IMR-90 (cell line): Measurements from ENCODE around the gene TARS3. TPM values are rescaled to one million over a fixed set of nuclear protein-coding genes. Genes with fewer than 3 reads are reported as not detected.

Source experiments
- ATAC-seq: fragments of 200-7000 bp; cut with Tn5 transposase; 2 replicates; pipeline ENCODE4 v1.9.1; 2020; ENCODE audit warnings: low read depth, mild to moderate bottlenecking, moderate library complexity
- BruUV-seq: library from RNA; stranded (reverse); fragments of 400-500 nt; replicated peaks from 2 replicates; lab custom pipeline; 2021; lab: Mats Ljungman, UMichigan
- CTCF ChIA-PET: fragments of 300-600 bp; formaldehyde crosslinking; extraction: SDS; loops from one replicate; lab custom pipeline; 2021; ENCODE audit warnings: antibody characterized with exemption; lab: Yijun Ruan, JAX
- POLR2A ChIA-PET: fragments of 300-600 bp; sonication (Branson Sonifier 250); formaldehyde crosslinking; loops from one replicate; lab custom pipeline; 2022; ENCODE audit warnings: antibody characterized with exemption; ENCODE audit not compliant: unreplicated experiment; lab: Charles Lee
- DNase-seq: peaks from one replicate; pipeline ENCODE4 v3.0.0; 2013
- H2AFZ ChIP-seq: replicated peaks from 2 replicates; pipeline ENCODE3; 2013; ENCODE audit warnings: low read length, mild to moderate bottlenecking; ENCODE audit not compliant: poor library complexity
- H2AK5ac ChIP-seq: 2 replicates; pipeline ENCODE4 v1.6.1; 2013; ENCODE audit warnings: low read depth, low read length, inconsistent platforms
- H2AK9ac ChIP-seq: replicated peaks from 2 replicates; pipeline ENCODE3; 2013; ENCODE audit warnings: mild to moderate bottlenecking, low read depth, low read length, moderate library complexity; ENCODE audit not compliant: poor library complexity
- H2BK120ac ChIP-seq: 2 replicates; pipeline ENCODE4 v1.6.1; 2013; ENCODE audit warnings: low read depth, low read length, inconsistent platforms
- H2BK15ac ChIP-seq: 3 replicates; pipeline ENCODE4 v1.6.1; 2013; ENCODE audit warnings: low read depth, low read length, inconsistent platforms
- H2BK20ac ChIP-seq: 2 replicates; pipeline ENCODE4 v1.6.1; 2013; ENCODE audit warnings: low read depth, mild to moderate bottlenecking, inconsistent platforms, low read length, moderate library complexity
- H2BK5ac ChIP-seq: 2 replicates; pipeline ENCODE4 v1.6.1; 2013; ENCODE audit warnings: mild to moderate bottlenecking, low read depth, low read length, inconsistent platforms; ENCODE audit not compliant: poor library complexity, severe bottlenecking
- H3K14ac ChIP-seq: replicated peaks from 2 replicates; pipeline ENCODE4 v1.6.1; 2013; ENCODE audit warnings: low read depth, low read length, inconsistent platforms
- H3K18ac ChIP-seq: 2 replicates; pipeline ENCODE4 v1.6.1; 2013; ENCODE audit warnings: low read depth, low read length, control low read depth
- H3K23ac ChIP-seq: 2 replicates; pipeline ENCODE4 v1.6.1; 2013; ENCODE audit warnings: low read depth, low read length, inconsistent platforms
- H3K27ac ChIP-seq: 2 replicates; pipeline ENCODE4 v1.5.1; 2013; ENCODE audit warnings: mild to moderate bottlenecking, control low read depth, low read length; ENCODE audit not compliant: insufficient read depth
- H3K27me3 ChIP-seq: 2 replicates; pipeline ENCODE4 v1.6.1; 2013; ENCODE audit warnings: low read length; ENCODE audit not compliant: control insufficient read depth, insufficient read depth
- H3K36me3 ChIP-seq: 2 replicates; pipeline ENCODE4 v1.6.1; 2013; ENCODE audit warnings: low read length, mixed read lengths; ENCODE audit not compliant: control insufficient read depth, insufficient read depth
- H3K4ac ChIP-seq: 2 replicates; pipeline ENCODE4 v1.6.1; 2013; ENCODE audit warnings: low read depth, low read length, inconsistent platforms
- H3K4me1 ChIP-seq: 2 replicates; pipeline ENCODE4 v1.6.1; 2013; ENCODE audit warnings: low read length, mixed read lengths; ENCODE audit not compliant: control insufficient read depth, insufficient read depth
- H3K4me2 ChIP-seq: 2 replicates; pipeline ENCODE4 v1.6.1; 2013; ENCODE audit warnings: low read depth, mild to moderate bottlenecking, control low read depth, low read length, moderate library complexity
- H3K4me3 ChIP-seq: 2 replicates; pipeline ENCODE4 v1.5.1; 2013; ENCODE audit warnings: low read depth, mild to moderate bottlenecking, control low read depth, low read length, moderate library complexity; ENCODE audit not compliant: insufficient read depth
- H3K56ac ChIP-seq: 2 replicates; pipeline ENCODE4 v1.6.1; 2013; ENCODE audit warnings: low read length, inconsistent platforms; ENCODE audit not compliant: insufficient read depth; ENCODE audit errors: extremely low read depth
- H3K79me1 ChIP-seq, 2 experiments: 2 replicates each; pipeline ENCODE4 v1.6.1; 2013; ENCODE audit warnings: low read length in 2 of 2, inconsistent platforms in 1 of 2, low read depth in 1 of 2
- H3K9ac ChIP-seq: 2 replicates; pipeline ENCODE4 v1.6.1; 2013; ENCODE audit warnings: low read depth, low read length, control low read depth
- H3K9me1 ChIP-seq: 2 replicates; pipeline ENCODE4 v1.6.1; 2013; ENCODE audit warnings: low read length, inconsistent platforms; ENCODE audit not compliant: insufficient read depth
- H3K9me3 ChIP-seq: 2 replicates; pipeline ENCODE4 v1.6.1; 2013; ENCODE audit warnings: low read length; ENCODE audit not compliant: control insufficient read depth, insufficient read depth
- H4K20me1 ChIP-seq: 2 replicates; pipeline ENCODE4 v1.6.1; 2013; ENCODE audit warnings: low read length, inconsistent platforms; ENCODE audit not compliant: insufficient read depth
- H4K5ac ChIP-seq: 2 replicates; pipeline ENCODE4 v1.6.1; 2013; ENCODE audit warnings: mild to moderate bottlenecking, low read depth, low read length, control low read depth
- H4K8ac ChIP-seq, 2 experiments: 2 replicates each; pipeline ENCODE4 v1.6.1; 2013; ENCODE audit warnings: low read depth in 2 of 2, low read length in 2 of 2, control low read depth in 1 of 2, inconsistent platforms in 1 of 2
- H4K91ac ChIP-seq: 2 replicates; pipeline ENCODE4 v1.6.1; 2013; ENCODE audit warnings: low read depth, low read length, inconsistent platforms; ENCODE audit not compliant: insufficient read depth
- BHLHE40 ChIP-seq: fragments of 150-350 bp; IDR thresholded peaks from 2 replicates; pipeline ENCODE4 v1.6.1; 2016; ENCODE audit warnings: mild to moderate bottlenecking, low read depth, low read length
- CEBPB ChIP-seq: IDR thresholded peaks from 2 replicates; pipeline ENCODE4 v1.6.1; 2012; ENCODE audit warnings: low read depth, low read length, improper control_type of control experiment
- CHD1 ChIP-seq: IDR thresholded peaks from 2 replicates; pipeline ENCODE4 v1.6.1; 2012; ENCODE audit warnings: low read depth, low read length, improper control_type of control experiment
- FOS ChIP-seq: fragments of 150-350 bp; IDR thresholded peaks from 2 replicates; pipeline ENCODE4 v1.6.1; 2016; ENCODE audit warnings: low read depth, low read length
- MAFK ChIP-seq: IDR thresholded peaks from 2 replicates; pipeline ENCODE4 v1.6.1; 2012; ENCODE audit warnings: low read depth, low read length, improper control_type of control experiment
- MAZ ChIP-seq: IDR thresholded peaks from 2 replicates; pipeline ENCODE4 v1.6.1; 2012; ENCODE audit warnings: low read depth, mild to moderate bottlenecking, low read length, improper control_type of control experiment, moderate library complexity, borderline replicate concordance
- MXI1 ChIP-seq: IDR thresholded peaks from 2 replicates; pipeline ENCODE4 v1.6.1; 2012; ENCODE audit warnings: low read depth, mild to moderate bottlenecking, low read length, moderate library complexity, borderline replicate concordance
- NFE2L2 ChIP-seq: fragments of 150-350 bp; IDR thresholded peaks from 2 replicates; pipeline ENCODE4 v1.6.1; 2016; ENCODE audit warnings: low read depth, mild to moderate bottlenecking, low read length
- POLR2A ChIP-seq: IDR thresholded peaks from 2 replicates; pipeline ENCODE4 v1.6.1; 2012; ENCODE audit warnings: mild to moderate bottlenecking, low read depth, low read length
- RAD21 ChIP-seq: IDR thresholded peaks from 2 replicates; pipeline ENCODE4 v1.6.1; 2012; ENCODE audit warnings: low read length, improper control_type of control experiment
- RFX5 ChIP-seq: IDR thresholded peaks from 2 replicates; pipeline ENCODE4 v1.8.0; 2012; ENCODE audit warnings: low read depth, mild to moderate bottlenecking, low read length, moderate library complexity
- SMC3 ChIP-seq: fragments of 150-350 bp; IDR thresholded peaks from 2 replicates; pipeline ENCODE4 v1.6.1; 2016; ENCODE audit warnings: low read depth, mild to moderate bottlenecking, antibody characterized with exemption, low read length, moderate library complexity
- USF2 ChIP-seq: fragments of 150-350 bp; IDR thresholded peaks from 2 replicates; pipeline ENCODE4 v1.6.1; 2017; ENCODE audit warnings: mild to moderate bottlenecking, antibody characterized with exemption, low read length, low read depth
- WGBS, 2 experiments: methylation state at CpG; one replicate each; pipeline versions ENCODE4 v1.1.5 to v1.1.7; 2013; ENCODE audit warnings: missing lambda C conversion rate in 2 of 2; ENCODE audit not compliant: insufficient read length in 1 of 2; ENCODE audit errors: extremely low coverage in 2 of 2; 5-methylcytosine and 5-hydroxymethylcytosine counted together
- dilution Hi-C: fragments of 300-500 bp; cut with HindIII; formaldehyde crosslinking; loops from one replicate; pipeline ENCODE4 v1.14.3; 2018; ENCODE audit warnings: low sequenced_read_pairs; ENCODE audit not compliant: unreplicated experiment
- in situ Hi-C: fragments of 300-500 bp; cut with MboI; formaldehyde crosslinking; loops from 3 replicates; pipeline ENCODE4 v1.14.3; 2019; ENCODE audit warnings: low sequenced_read_pairs, inconsistent platforms, mixed read lengths
- intact Hi-C: fragments of 100-400 bp; cut with micrococcal nuclease; formaldehyde crosslinking; loops from 2 replicates; pipeline ENCODE4 v1.10.0; 2022
- polyA plus RNA-seq, 3 experiments: library from polyadenylated mRNA; depleted of rRNA; stranded (reverse); fragments of >200 nt; gene quantifications; 2 replicates each; pipeline ENCODE4 v1.2.3, GENCODE V29; 2012; ENCODE audit warnings: low replicate concordance in 1 of 3
- total RNA-seq: library from RNA; depleted of rRNA; stranded (reverse); fragments of >200 nt; gene quantifications from 2 replicates; pipeline ENCODE4 v1.2.3, GENCODE V29; 2012
- TF ChIP-seq, protein P1 (sequence below): conservative IDR thresholded peaks from 2 replicates; pipeline ENCODE4 v1.5.1; 2012; ENCODE audit warnings: mild to moderate bottlenecking, low read depth, low read length, improper control_type of control experiment
- TF ChIP-seq, protein P2 (sequence below): fragments of 150-350 bp; IDR thresholded peaks from 2 replicates; pipeline ENCODE4 v1.6.1; 2016; ENCODE audit warnings: low read depth, mild to moderate bottlenecking, low read length, moderate library complexity, borderline replicate concordance

Gene TARS3
- total and polyA plus RNA-seq, 2 of the 4 experiments (the other 2 are of a cell fraction): 3.4 to 9.3 TPM

GRCh38 chr15:101608201-101608600 is 116.1 kb downstream of the TARS3 start:
- no peak overlapping the region for H3K9ac ChIP-seq
- H2BK5ac ChIP-seq: no peak overlapping the region
- in situ Hi-C loops (no loop called here), dilution Hi-C loops (no loop called here), intact Hi-C loops (no loop called here)
- no peak overlapping the region for H2BK15ac ChIP-seq
- H2AFZ ChIP-seq: peak overlapping the region; percentile 19
- no peak overlapping the region for H3K27ac ChIP-seq
- BruUV-seq: no TSS peak
- POLR2A ChIA-PET: no interaction called here
- 87% methylated on average over 9 of the region's 9 CpGs; no CpG with 5 or more reads in 1 of the 2 experiments for WGBS, 2 experiments
- H4K91ac ChIP-seq: no peak overlapping the region
- no peak for TF ChIP-seq CHD1
- no peak for TF ChIP-seq FOS
- TF ChIP-seq CEBPB: no peak
- TF ChIP-seq USF2: no peak
- no peak for TF ChIP-seq RFX5
- TF ChIP-seq MAZ: no peak
- TF ChIP-seq, protein P1, sequence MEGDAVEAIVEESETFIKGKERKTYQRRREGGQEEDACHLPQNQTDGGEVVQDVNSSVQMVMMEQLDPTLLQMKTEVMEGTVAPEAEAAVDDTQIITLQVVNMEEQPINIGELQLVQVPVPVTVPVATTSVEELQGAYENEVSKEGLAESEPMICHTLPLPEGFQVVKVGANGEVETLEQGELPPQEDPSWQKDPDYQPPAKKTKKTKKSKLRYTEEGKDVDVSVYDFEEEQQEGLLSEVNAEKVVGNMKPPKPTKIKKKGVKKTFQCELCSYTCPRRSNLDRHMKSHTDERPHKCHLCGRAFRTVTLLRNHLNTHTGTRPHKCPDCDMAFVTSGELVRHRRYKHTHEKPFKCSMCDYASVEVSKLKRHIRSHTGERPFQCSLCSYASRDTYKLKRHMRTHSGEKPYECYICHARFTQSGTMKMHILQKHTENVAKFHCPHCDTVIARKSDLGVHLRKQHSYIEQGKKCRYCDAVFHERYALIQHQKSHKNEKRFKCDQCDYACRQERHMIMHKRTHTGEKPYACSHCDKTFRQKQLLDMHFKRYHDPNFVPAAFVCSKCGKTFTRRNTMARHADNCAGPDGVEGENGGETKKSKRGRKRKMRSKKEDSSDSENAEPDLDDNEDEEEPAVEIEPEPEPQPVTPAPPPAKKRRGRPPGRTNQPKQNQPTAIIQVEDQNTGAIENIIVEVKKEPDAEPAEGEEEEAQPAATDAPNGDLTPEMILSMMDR: no peak
- no peak for TF ChIP-seq MAFK
- TF ChIP-seq POLR2A: no peak
- no peak for TF ChIP-seq MXI1
- TF ChIP-seq, protein P2, sequence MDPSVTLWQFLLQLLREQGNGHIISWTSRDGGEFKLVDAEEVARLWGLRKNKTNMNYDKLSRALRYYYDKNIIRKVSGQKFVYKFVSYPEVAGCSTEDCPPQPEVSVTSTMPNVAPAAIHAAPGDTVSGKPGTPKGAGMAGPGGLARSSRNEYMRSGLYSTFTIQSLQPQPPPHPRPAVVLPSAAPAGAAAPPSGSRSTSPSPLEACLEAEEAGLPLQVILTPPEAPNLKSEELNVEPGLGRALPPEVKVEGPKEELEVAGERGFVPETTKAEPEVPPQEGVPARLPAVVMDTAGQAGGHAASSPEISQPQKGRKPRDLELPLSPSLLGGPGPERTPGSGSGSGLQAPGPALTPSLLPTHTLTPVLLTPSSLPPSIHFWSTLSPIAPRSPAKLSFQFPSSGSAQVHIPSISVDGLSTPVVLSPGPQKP: no peak
- no peak for TF ChIP-seq SMC3
- no peak for TF ChIP-seq BHLHE40
- TF ChIP-seq RAD21: no peak
- no peak for TF ChIP-seq NFE2L2
- H2AK9ac ChIP-seq: no peak overlapping the region
- no peak overlapping the region for H3K4me3 ChIP-seq
- H3K9me3 ChIP-seq: no peaks in the 10 kb centered on the region
- no peak overlapping the region for H3K56ac ChIP-seq
- no peak; the same call in 1 of the 2 replicates for ATAC-seq
- H3K9me1 ChIP-seq: no peaks in the 10 kb centered on the region
- H4K20me1 ChIP-seq: no peaks in the 10 kb centered on the region
- H4K8ac ChIP-seq: no peak overlapping the region
- no peak overlapping the region for H3K4me2 ChIP-seq
- no peak overlapping the region for H2BK20ac ChIP-seq
- no peak overlapping the region for H2BK120ac ChIP-seq
- H3K18ac ChIP-seq: no peak overlapping the region
- DNase-seq: no peak
- no peaks in the 10 kb centered on the region for H3K4me1 ChIP-seq
- no peak overlapping the region for H3K4ac ChIP-seq
- no peak overlapping the region for H3K23ac ChIP-seq
- no peaks in the 10 kb centered on the region for H3K36me3 ChIP-seq
- CTCF ChIA-PET: interaction anchor here (0.5 to 0.9 kb wide), 2 partner anchors 18 to 422 kb away, joined by 3 read pairs; no protein-coding TSS in a partner anchor
- H3K79me1 ChIP-seq: no peaks in the 10 kb centered on the region
- no peak overlapping the region for H2AK5ac ChIP-seq
- no peak overlapping the region for H3K14ac ChIP-seq
- peaks cover 19% of the 10 kb centered on the region for H3K27me3 ChIP-seq
- no peak overlapping the region for H4K5ac ChIP-seq
